ENCODE data around the gene ENTPD2. TPM values are rescaled to one million over a fixed set of nuclear protein-coding genes. Genes with fewer than 3 reads are reported as not detected.

Gene ENTPD2
- total RNA-seq, 2 experiments from 2014 or later, result 0.16 TPM; not detected in 1

DNA sequence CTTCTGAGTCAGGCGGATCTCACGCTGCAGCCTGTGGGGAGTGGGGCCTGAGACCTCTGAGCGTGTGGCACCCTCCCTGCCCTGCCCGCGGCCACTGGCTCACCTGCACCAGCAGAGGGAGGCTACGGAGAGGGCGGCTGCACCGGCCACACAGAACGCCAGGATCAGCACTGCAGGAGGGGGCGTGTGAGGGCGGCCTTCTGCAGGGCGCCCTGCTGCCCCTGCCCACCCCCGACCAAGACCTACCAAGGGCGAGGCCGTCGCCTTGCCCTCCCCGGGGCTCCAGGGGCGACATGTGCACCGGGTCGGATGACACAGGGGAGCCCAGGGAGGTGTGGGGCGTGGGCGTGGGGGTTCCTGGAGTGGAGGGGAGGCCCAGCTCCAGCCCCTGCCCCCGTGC is 13.3 kb downstream of the ENTPD2 start:
- Histone ChIP-seq H3K4me2 (ENCODE audit: low read length) (no peak overlapping the region), H3K4me1 (ENCODE audit: insufficient read depth, low read length, poor library complexity, severe bottlenecking) (no peaks in the 10 kb centered on the region), H3K9me2 (ENCODE audit: insufficient read depth, low read length) (no peaks in the 10 kb centered on the region), H3K36me3 (ENCODE audit: insufficient read depth, low read length) (no peaks in the 10 kb centered on the region), H3K79me2 (ENCODE audit: insufficient read depth, low read depth, low read length) (no peaks in the 10 kb centered on the region), H3K9me3 (ENCODE audit: low read length) (no peaks in the 10 kb centered on the region), H4K20me1 (ENCODE audit: insufficient read depth, low read length) (0 out of 2 replicates have a peak, but pooled peaks cover 3% of the 10 kb centered on the region), H3K27ac (ENCODE audit: low read depth, low read length, poor library complexity, severe bottlenecking) (no peak overlapping the region), H2AFZ (ENCODE audit: low read length) (no peak overlapping the region), H3K4me3 (ENCODE audit: low read depth, low read length, poor library complexity, severe bottlenecking) (no peak overlapping the region)
- TF ChIP-seq, protein P1, sequence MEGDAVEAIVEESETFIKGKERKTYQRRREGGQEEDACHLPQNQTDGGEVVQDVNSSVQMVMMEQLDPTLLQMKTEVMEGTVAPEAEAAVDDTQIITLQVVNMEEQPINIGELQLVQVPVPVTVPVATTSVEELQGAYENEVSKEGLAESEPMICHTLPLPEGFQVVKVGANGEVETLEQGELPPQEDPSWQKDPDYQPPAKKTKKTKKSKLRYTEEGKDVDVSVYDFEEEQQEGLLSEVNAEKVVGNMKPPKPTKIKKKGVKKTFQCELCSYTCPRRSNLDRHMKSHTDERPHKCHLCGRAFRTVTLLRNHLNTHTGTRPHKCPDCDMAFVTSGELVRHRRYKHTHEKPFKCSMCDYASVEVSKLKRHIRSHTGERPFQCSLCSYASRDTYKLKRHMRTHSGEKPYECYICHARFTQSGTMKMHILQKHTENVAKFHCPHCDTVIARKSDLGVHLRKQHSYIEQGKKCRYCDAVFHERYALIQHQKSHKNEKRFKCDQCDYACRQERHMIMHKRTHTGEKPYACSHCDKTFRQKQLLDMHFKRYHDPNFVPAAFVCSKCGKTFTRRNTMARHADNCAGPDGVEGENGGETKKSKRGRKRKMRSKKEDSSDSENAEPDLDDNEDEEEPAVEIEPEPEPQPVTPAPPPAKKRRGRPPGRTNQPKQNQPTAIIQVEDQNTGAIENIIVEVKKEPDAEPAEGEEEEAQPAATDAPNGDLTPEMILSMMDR (conservative IDR thresholded peaks at IDR 0.05; ENCODE audit: low read length), result no peak
- no peak for TF ChIP-seq EZH2phosphoT487 (IDR thresholded peaks at IDR 0.05; ENCODE audit: borderline replicate concordance, low read depth, low read length)
- intact Hi-C loops (cut with micrococcal nuclease; ENCODE audit: unreplicated experiment), result no loop called here
- BruUV-seq (replicated peaks), result no TSS peak
- POLR2A ChIA-PET, result no interaction called here
- CTCF ChIA-PET (ENCODE audit: unreplicated experiment), result no interaction called here
- no peak for DNase-seq (ENCODE audit: low spot score)

- Histone ChIP-seq H2AFZ (ENCODE audit: low read length) (no peak overlapping the region), H3K4me1 (ENCODE audit: insufficient read depth, low read length, poor library complexity, severe bottlenecking) (peaks cover 7% of the 10 kb centered on the region), H4K20me1 (ENCODE audit: insufficient read depth, low read length) (no peaks in the 10 kb centered on the region), H3K9me2 (ENCODE audit: insufficient read depth, low read length) (no peaks in the 10 kb centered on the region), H3K9me3 (ENCODE audit: low read length) (no peaks in the 10 kb centered on the region), H3K79me2 (ENCODE audit: insufficient read depth, low read depth, low read length) (no peaks in the 10 kb centered on the region), H3K4me2 (ENCODE audit: low read length) (no peak overlapping the region), H3K36me3 (ENCODE audit: insufficient read depth, low read length) (no peaks in the 10 kb centered on the region), H3K27ac (ENCODE audit: low read depth, low read length, poor library complexity, severe bottlenecking) (no peak overlapping the region), H3K4me3 (ENCODE audit: low read depth, low read length, poor library complexity, severe bottlenecking) (no peak overlapping the region)
- CTCF ChIA-PET (ENCODE audit: unreplicated experiment), result interaction anchor here (0.6 to 0.7 kb wide), 2 partner anchors 10 to 148 kb away, joined by 3 read pairs; no protein-coding TSS in a partner anchor
- no peak for DNase-seq (ENCODE audit: low spot score)
- POLR2A ChIA-PET, result no interaction called here
- intact Hi-C loops (cut with micrococcal nuclease; ENCODE audit: unreplicated experiment), result no loop called here
- no TSS peak for BruUV-seq (replicated peaks)
- no peak for TF ChIP-seq EZH2phosphoT487 (IDR thresholded peaks at IDR 0.05; ENCODE audit: borderline replicate concordance, low read depth, low read length)
- TF ChIP-seq, protein P1 (conservative IDR thresholded peaks at IDR 0.05; ENCODE audit: low read length), result no peak
Measured at GRCh38 chr9:137039611-137040366, 14.1 kb downstream of the ENTPD2 start.

DNA sequence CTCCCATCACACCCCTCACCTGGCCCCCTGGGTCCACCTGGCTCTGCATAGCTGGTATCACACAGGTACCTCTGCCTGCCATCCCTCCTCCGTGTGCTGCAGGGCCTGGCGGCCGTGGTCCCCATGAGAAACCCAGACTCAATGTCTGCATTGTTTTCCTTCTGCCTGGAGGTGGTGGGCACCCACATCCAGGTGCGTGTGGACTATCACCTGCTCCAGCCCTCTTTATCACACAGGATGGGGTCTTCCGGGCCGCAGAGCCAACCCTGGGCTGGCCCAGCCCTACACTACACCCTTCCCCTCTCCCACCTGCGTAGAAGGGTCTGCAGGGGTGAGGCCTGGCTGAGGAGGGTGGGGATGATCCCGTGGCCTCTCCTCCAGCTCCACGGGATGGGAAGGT is 14.9 kb downstream of the ENTPD2 start:
- Histone ChIP-seq H3K4me3 (ENCODE audit: low read depth, low read length, poor library complexity, severe bottlenecking) (no peak overlapping the region), H3K9me2 (ENCODE audit: insufficient read depth, low read length) (no peaks in the 10 kb centered on the region), H3K36me3 (ENCODE audit: insufficient read depth, low read length) (no peaks in the 10 kb centered on the region), H3K4me2 (ENCODE audit: low read length) (no peak overlapping the region), H4K20me1 (ENCODE audit: insufficient read depth, low read length) (no peaks in the 10 kb centered on the region), H3K27ac (ENCODE audit: low read depth, low read length, poor library complexity, severe bottlenecking) (no peak overlapping the region), H2AFZ (ENCODE audit: low read length) (no peak overlapping the region), H3K79me2 (ENCODE audit: insufficient read depth, low read depth, low read length) (no peaks in the 10 kb centered on the region), H3K4me1 (ENCODE audit: insufficient read depth, low read length, poor library complexity, severe bottlenecking) (peaks cover 12% of the 10 kb centered on the region), H3K9me3 (ENCODE audit: low read length) (no peaks in the 10 kb centered on the region)
- BruUV-seq (replicated peaks), result no TSS peak
- no peak for TF ChIP-seq EZH2phosphoT487 (IDR thresholded peaks at IDR 0.05; ENCODE audit: borderline replicate concordance, low read depth, low read length)
- TF ChIP-seq, protein P1 (conservative IDR thresholded peaks at IDR 0.05; ENCODE audit: low read length), result no peak
- DNase-seq (ENCODE audit: low spot score), result no peak
- intact Hi-C loops (cut with micrococcal nuclease; ENCODE audit: unreplicated experiment), result no loop called here
- ChIA-PET POLR2A (no interaction called here), CTCF (ENCODE audit: unreplicated experiment) (interaction anchor here (0.6 kb wide), 2 partner anchors 17 to 515 kb away, joined by 3 to 4 read pairs; no protein-coding TSS in a partner anchor)

All from OCI-LY7 (cell line).